ENCODE data around the gene ABCA13.

ABCA13 gene

GRCh38 chr7:48305661-48306060 is 134.4 kb downstream of the ABCA13 start:
- no peak for DNase-seq

GRCh38 chr7:48307041-48307714 is 135.9 kb downstream of the ABCA13 start:
- no peak for DNase-seq

GRCh38 chr7:48309720-48310119 is 138.5 kb downstream of the ABCA13 start:
- no peak for DNase-seq

GRCh38 chr7:48311464-48312100 is 140.3 kb downstream of the ABCA13 start:
- no peak for DNase-seq

GRCh38 chr7:48312151-48312550 is 140.9 kb downstream of the ABCA13 start:
- DNase-seq: no peak

GRCh38 chr7:48316768-48317167 is 145.5 kb downstream of the ABCA13 start:
- DNase-seq: no peak

GRCh38 chr7:48317360-48317759 is 146.1 kb downstream of the ABCA13 start:
- DNase-seq: no peak

GRCh38 chr7:48321319-48322010 is 150.2 kb downstream of the ABCA13 start:
- DNase-seq: no peak

- DNase-seq: peak; percentile 1 to 4
Observed at GRCh38 chr7:48337012-48337621, 165.9 kb downstream of the ABCA13 start.

GRCh38 chr7:48337781-48338180 is 166.5 kb downstream of the ABCA13 start:
- no peak for DNase-seq

- DNase-seq: no peak
Observed at GRCh38 chr7:48347230-48347825, 176.1 kb downstream of the ABCA13 start.

GRCh38 chr7:48350515-48350914 is 179.3 kb downstream of the ABCA13 start:
- DNase-seq: no peak

GRCh38 chr7:48351900-48352299 is 180.6 kb downstream of the ABCA13 start:
- DNase-seq: no peak

- DNase-seq: no peak
Observed at GRCh38 chr7:48355346-48355745, 184.1 kb downstream of the ABCA13 start.

GRCh38 chr7:48360574-48360973 is 189.3 kb downstream of the ABCA13 start:
- DNase-seq: no peak

- DNase-seq: no peak
Observed at GRCh38 chr7:48363174-48363573, 191.9 kb downstream of the ABCA13 start.

- DNase-seq: no peak
Observed at GRCh38 chr7:48365010-48365409, 193.8 kb downstream of the ABCA13 start.

GRCh38 chr7:48366096-48366495 is 194.8 kb downstream of the ABCA13 start:
- DNase-seq: no peak

GRCh38 chr7:48376263-48376662 is 205.0 kb downstream of the ABCA13 start:
- no peak for DNase-seq

GRCh38 chr7:48380921-48381320 is 209.7 kb downstream of the ABCA13 start:
- no peak for DNase-seq

- no peak for DNase-seq
Observed at GRCh38 chr7:48381571-48381970, 210.3 kb downstream of the ABCA13 start.

GRCh38 chr7:48384180-48384752 is 213.0 kb downstream of the ABCA13 start:
- no peak for DNase-seq

GRCh38 chr7:48387932-48388331 is 216.7 kb downstream of the ABCA13 start:
- DNase-seq: no peak

All from hippocampal formation (tissue), 2 donors.